Gastroesophageal sphincter (tissue), 3 donors: ENCODE data around the gene PRMT1.

ENCODE experiments used
- CTCF ChIP-seq, 4 experiments: fragments of 200-600 bp in 2 of 4; fragments of 450-650 bp in 2 of 4; sonication (generic) in 1 of 4; IDR thresholded peaks; one replicate each; pipeline ENCODE4 v1.5.1; 2017 to 2019; ENCODE audit warnings: antibody characterized with exemption in 4 of 4, mild to moderate bottlenecking in 2 of 4, moderate library complexity in 2 of 4
- EP300 ChIP-seq: sonication (generic); formaldehyde crosslinking; IDR thresholded peaks from one replicate; pipeline ENCODE4 v1.6.1; 2017; ENCODE audit warnings: antibody characterized with exemption, mild to moderate bottlenecking
- POLR2A ChIP-seq, 2 donors: fragments of 450-650 bp; IDR thresholded peaks; one replicate each; pipeline ENCODE4 v1.6.1; 2017; ENCODE audit warnings: antibody characterized with exemption in 2 of 2, mild to moderate bottlenecking in 2 of 2, moderate library complexity in 1 of 2
- POLR2AphosphoS5 ChIP-seq: sonication (generic); formaldehyde crosslinking; IDR thresholded peaks from one replicate; pipeline ENCODE4 v1.6.1; 2017; ENCODE audit warnings: antibody characterized with exemption

- TF ChIP-seq CTCF (IDR thresholded peaks at IDR 0.05), result no peak
- no peak for TF ChIP-seq EP300
- no peak for TF ChIP-seq POLR2A (IDR thresholded peaks at IDR 0.05)
- no peak for TF ChIP-seq POLR2AphosphoS5
These were observed 13.8 kb upstream of the PRMT1 start for GRCh38 chr19:49663224-49663623.
